NOMO-1 treated with dmso at 0.1 percent for 144 hours (cell line): Measurements from ENCODE around the gene ASPG.

Experiments used
- DNase-seq: peaks from one replicate; lab custom pipeline; 2025; ENCODE audit not compliant: unreplicated experiment; lab: John Stamatoyannopoulos, UW

ASPG gene

GRCh38 chr14:104159990-104160389 is 74.5 kb downstream of the ASPG start:
- no peak for DNase-seq

- no peak for DNase-seq
These were observed 76.3 kb downstream of the ASPG start for GRCh38 chr14:104161602-104162367.

DNA sequence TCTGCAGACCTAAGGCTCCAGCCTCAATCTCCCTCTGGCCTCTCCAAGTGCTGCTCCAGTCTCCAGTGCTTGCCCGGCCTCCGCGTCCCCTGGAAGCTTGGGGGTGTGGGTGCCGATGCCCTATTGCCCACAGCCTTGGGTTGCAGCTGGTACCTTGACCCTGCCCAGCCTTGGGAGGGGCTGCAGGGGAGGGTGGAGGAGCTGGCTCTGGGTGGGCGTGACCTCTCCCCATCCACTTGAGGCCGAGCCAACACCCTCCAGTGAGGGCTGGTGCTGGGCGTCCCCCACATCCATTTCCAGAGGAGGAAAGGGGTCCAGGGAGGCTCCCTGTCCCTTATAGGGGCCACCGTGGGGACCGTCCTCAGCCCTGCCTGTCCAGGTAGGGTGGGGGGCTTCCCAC is 77.0 kb downstream of the ASPG start:
- DNase-seq, result no peak

- DNase-seq, result no peak
These were observed 78.0 kb downstream of the ASPG start for GRCh38 chr14:104163541-104163940.

GRCh38 chr14:104164041-104164440 is 78.5 kb downstream of the ASPG start:
- DNase-seq, result no peak

DNA sequence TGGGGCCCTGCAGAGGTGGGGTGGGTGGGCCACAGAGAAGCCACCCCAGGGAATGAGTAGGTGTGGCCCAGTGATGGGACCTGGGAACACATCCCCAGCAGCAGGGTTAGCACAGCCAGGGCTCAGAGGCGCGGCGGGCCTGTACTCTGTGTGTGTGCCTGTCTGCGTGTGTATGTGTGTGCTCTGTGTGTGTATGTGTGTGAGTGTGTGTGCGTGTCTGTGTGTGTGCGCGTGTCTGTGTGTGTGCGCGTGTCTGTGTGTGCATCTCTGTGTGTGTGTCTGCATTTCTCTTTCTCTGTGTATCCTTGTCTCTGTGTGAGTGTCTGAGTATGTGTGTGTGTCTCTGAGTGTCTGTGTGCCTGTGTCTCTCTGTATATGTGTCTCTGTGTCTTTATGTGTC is 79.0 kb downstream of the ASPG start:
- DNase-seq, result no peak
